Karpas-422 (cell line): ENCODE results near the gene HTR1E. TPM values are rescaled to one million over a fixed set of nuclear protein-coding genes. Genes with fewer than 3 reads are reported as not detected.
"Not testable (repeated sequence)": the region's sequence is repeated elsewhere in the genome, so short reads cannot be mapped to it uniquely, and the experiment has no call there.

Source experiments
- DNase-seq: peaks from one replicate; pipeline ENCODE4 v3.0.0-alpha.2; 2015
- H2AFZ ChIP-seq: fragments of 200-600 bp; sonication (generic); 2 replicates; pipeline ENCODE4 v1.6.1; 2014; ENCODE audit warnings: antibody characterized with exemption, low read length, mixed read lengths
- H3K27ac ChIP-seq: fragments of 200-600 bp; sonication (generic); 2 replicates; pipeline ENCODE4 v1.5.1; 2014; ENCODE audit warnings: mild to moderate bottlenecking, low read length, moderate library complexity
- H3K27me3 ChIP-seq: fragments of 200-600 bp; sonication (generic); 2 replicates; pipeline ENCODE4 v1.6.1; 2014; ENCODE audit warnings: low read length, mixed read lengths
- H3K36me3 ChIP-seq: fragments of 200-600 bp; sonication (generic); 2 replicates; pipeline ENCODE4 v1.6.1; 2014; ENCODE audit warnings: low read length, mixed read lengths; ENCODE audit not compliant: insufficient read depth
- H3K4me1 ChIP-seq: fragments of 200-600 bp; sonication (generic); 2 replicates; pipeline ENCODE4 v1.6.1; 2014; ENCODE audit warnings: mild to moderate bottlenecking, low read length, mixed read lengths
- H3K4me2 ChIP-seq: fragments of 200-600 bp; sonication (generic); 2 replicates; pipeline ENCODE4 v1.6.1; 2014; ENCODE audit warnings: low read length, low read depth, mild to moderate bottlenecking; ENCODE audit not compliant: poor library complexity, severe bottlenecking
- H3K4me3 ChIP-seq: fragments of 200-600 bp; sonication (generic); 2 replicates; pipeline ENCODE4 v1.5.1; 2014; ENCODE audit warnings: mild to moderate bottlenecking, antibody characterized with exemption, low read length, mixed read lengths
- H3K79me2 ChIP-seq: fragments of 200-600 bp; sonication (generic); 2 replicates; pipeline ENCODE4 v1.6.1; 2014; ENCODE audit warnings: mild to moderate bottlenecking, low read length, mixed read lengths
- H3K9ac ChIP-seq: fragments of 200-600 bp; sonication (generic); 2 replicates; pipeline ENCODE4 v1.6.0; 2014; ENCODE audit warnings: low read length
- H3K9me2 ChIP-seq: fragments of 200-600 bp; sonication (generic), shearing (Covaris generic); replicated peaks from 2 replicates; pipeline ENCODE4 v1.6.0; 2014; ENCODE audit warnings: mild to moderate bottlenecking, low read length, moderate library complexity; ENCODE audit not compliant: insufficient read depth
- H3K9me3 ChIP-seq: fragments of 300-700, 200-600 bp; sonication (generic); 2 replicates; pipeline ENCODE4 v1.6.1; 2014; ENCODE audit warnings: low read length, mixed read lengths
- H4K20me1 ChIP-seq: fragments of 200-600 bp; sonication (generic); 2 replicates; pipeline ENCODE4 v1.6.1; 2014; ENCODE audit warnings: mild to moderate bottlenecking, antibody characterized with exemption, low read length, low read depth; ENCODE audit not compliant: insufficient read depth
- total RNA-seq: library from RNA; depleted of rRNA; stranded (reverse); fragments of >200 nt; shearing (Covaris generic); gene quantifications from 2 replicates; pipeline ENCODE4 v1.2.3, GENCODE V29; 2014; ENCODE audit warnings: low replicate concordance

The HTR1E gene
- total RNA-seq, 1 experiment from 2014 or later: not detected

GRCh38 chr6:87002391-87002790 is 65.1 kb downstream of the HTR1E start:
- H2AFZ ChIP-seq: not testable (repeated sequence)

GRCh38 chr6:87006541-87006940 is 69.2 kb downstream of the HTR1E start:
- not testable (repeated sequence) for H3K27ac ChIP-seq, H3K79me2 ChIP-seq, H3K36me3 ChIP-seq, H3K4me1 ChIP-seq, H3K4me2 ChIP-seq, H3K4me3 ChIP-seq, H2AFZ ChIP-seq, H4K20me1 ChIP-seq, H3K9ac ChIP-seq, H3K9me2 ChIP-seq, H3K9me3 ChIP-seq, DNase-seq, H3K27me3 ChIP-seq

More at GRCh38 chr6:87002391-87002790, 65.1 kb downstream of the HTR1E start:
- H3K4me2 ChIP-seq, H3K9ac ChIP-seq, H3K4me1 ChIP-seq, H3K9me3 ChIP-seq, H3K4me3 ChIP-seq, H3K36me3 ChIP-seq, DNase-seq, H4K20me1 ChIP-seq, H3K9me2 ChIP-seq, H3K27me3 ChIP-seq, H3K79me2 ChIP-seq, H3K27ac ChIP-seq: not testable (repeated sequence)

- H2AFZ ChIP-seq, H3K9me2 ChIP-seq, H3K36me3 ChIP-seq, H3K9me3 ChIP-seq, H3K4me3 ChIP-seq, DNase-seq, H3K79me2 ChIP-seq, H3K27me3 ChIP-seq, H3K9ac ChIP-seq, H3K4me1 ChIP-seq, H4K20me1 ChIP-seq, H3K27ac ChIP-seq, H3K4me2 ChIP-seq: not testable (repeated sequence)
Measured at GRCh38 chr6:87009581-87009980, 72.3 kb downstream of the HTR1E start.

DNA sequence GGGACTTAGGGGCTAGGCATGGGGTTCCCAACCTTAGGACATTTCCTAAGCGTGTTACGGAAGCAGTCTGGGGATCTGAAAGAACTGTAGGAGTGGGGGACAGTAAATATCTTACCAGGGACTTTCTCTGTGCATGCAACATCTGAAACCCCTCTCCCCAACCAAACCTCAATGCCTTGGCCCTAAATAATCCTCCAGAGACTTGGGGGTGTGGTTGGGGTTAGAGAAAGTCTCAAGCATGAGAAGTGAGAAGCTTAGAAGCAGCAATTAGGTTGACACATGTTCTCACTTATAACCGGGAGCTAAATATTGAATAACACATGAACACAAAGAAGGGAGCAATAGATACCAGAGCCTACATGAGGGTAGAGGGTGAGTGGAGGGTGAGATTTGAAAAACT is 74.7 kb downstream of the HTR1E start:
- H2AFZ ChIP-seq: no peak overlapping the region
- H3K9me3 ChIP-seq: no peaks in the 10 kb centered on the region
- H3K9ac ChIP-seq: no peak overlapping the region
- DNase-seq: no peak
- H3K79me2 ChIP-seq: no peaks in the 10 kb centered on the region
- H4K20me1 ChIP-seq: no peaks in the 10 kb centered on the region
- H3K4me1 ChIP-seq: no peaks in the 10 kb centered on the region
- H3K9me2 ChIP-seq: no peaks in the 10 kb centered on the region
- H3K27ac ChIP-seq: no peak overlapping the region
- H3K27me3 ChIP-seq: no peaks in the 10 kb centered on the region
- H3K4me3 ChIP-seq: no peak overlapping the region
- no peaks in the 10 kb centered on the region for H3K36me3 ChIP-seq
- H3K4me2 ChIP-seq: no peak overlapping the region

DNA sequence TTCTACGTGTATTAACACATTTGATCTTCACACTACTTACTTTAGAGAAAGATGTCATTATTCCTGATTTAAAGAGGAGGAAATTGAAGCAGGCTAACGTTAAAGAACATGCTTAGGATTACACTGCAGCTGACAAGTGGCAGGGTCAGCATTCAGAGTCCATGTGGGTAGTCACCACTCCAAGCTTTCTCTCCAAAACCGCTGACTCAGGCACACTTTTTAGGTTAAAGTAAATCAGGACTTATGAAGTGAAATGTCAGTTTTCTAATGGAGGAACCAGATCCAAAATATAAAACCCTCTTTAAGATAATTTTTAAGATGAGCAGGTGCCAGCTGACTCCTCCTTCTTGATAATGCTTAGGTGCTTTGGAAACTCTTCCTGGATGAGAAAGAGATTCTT is 75.4 kb downstream of the HTR1E start:
- H3K36me3 ChIP-seq: no peaks in the 10 kb centered on the region
- H3K4me1 ChIP-seq: no peaks in the 10 kb centered on the region
- H3K79me2 ChIP-seq: no peaks in the 10 kb centered on the region
- H3K27ac ChIP-seq: no peak overlapping the region
- no peak overlapping the region for H3K4me2 ChIP-seq
- no peak overlapping the region for H3K4me3 ChIP-seq
- H4K20me1 ChIP-seq: no peaks in the 10 kb centered on the region
- H3K27me3 ChIP-seq: no peaks in the 10 kb centered on the region
- no peak overlapping the region for H3K9ac ChIP-seq
- DNase-seq: no peak
- no peak overlapping the region for H2AFZ ChIP-seq
- no peaks in the 10 kb centered on the region for H3K9me3 ChIP-seq
- no peaks in the 10 kb centered on the region for H3K9me2 ChIP-seq

DNA sequence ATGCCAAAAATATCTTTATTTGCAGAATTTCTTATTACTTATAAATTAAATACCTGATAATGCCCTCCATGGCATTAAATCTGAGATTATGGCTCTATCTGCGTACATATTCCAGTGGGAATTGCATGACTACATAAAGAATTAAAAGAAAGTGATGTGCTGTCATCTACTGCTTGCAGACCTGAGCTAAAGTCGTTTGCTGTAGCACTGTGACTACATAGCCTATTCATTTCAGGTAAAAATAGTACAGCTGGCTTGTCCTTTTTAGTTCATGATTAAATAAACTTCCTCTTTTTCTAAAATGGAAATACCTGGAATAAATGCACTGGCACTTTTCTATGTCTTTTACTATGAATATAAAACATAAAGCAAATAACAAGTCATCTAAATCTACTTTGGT is 79.4 kb downstream of the HTR1E start:
- H3K79me2 ChIP-seq: no peaks in the 10 kb centered on the region
- no peaks in the 10 kb centered on the region for H3K9me3 ChIP-seq
- H3K4me2 ChIP-seq: no peak overlapping the region
- no peak for DNase-seq
- no peaks in the 10 kb centered on the region for H3K27me3 ChIP-seq
- no peak overlapping the region for H2AFZ ChIP-seq
- no peaks in the 10 kb centered on the region for H3K36me3 ChIP-seq
- no peak overlapping the region for H3K4me3 ChIP-seq
- no peak overlapping the region for H3K27ac ChIP-seq
- no peak overlapping the region for H3K9ac ChIP-seq
- H3K9me2 ChIP-seq: no peaks in the 10 kb centered on the region
- H3K4me1 ChIP-seq: no peaks in the 10 kb centered on the region
- H4K20me1 ChIP-seq: no peaks in the 10 kb centered on the region

DNA sequence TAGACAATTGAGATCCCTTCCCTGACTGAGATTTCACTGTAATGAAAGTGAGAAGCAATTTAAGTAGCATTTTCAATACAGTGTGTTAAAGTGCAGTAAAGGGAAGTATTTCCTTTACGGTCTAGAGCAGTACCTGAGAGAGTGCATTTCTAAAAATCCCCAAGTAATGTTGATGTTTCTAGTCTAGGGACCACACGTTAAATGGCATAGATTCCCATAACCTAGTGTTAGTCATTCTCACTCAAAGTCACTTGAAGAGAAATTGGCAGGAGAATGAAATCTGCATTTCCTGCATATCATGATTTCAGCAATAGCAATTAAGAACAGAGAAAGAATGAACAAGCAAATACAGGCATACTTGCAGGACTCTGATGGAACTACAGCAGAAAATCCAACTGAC is 89.7 kb downstream of the HTR1E start:
- Histone ChIP-seq H2AFZ (no peak overlapping the region), H3K79me2 (no peaks in the 10 kb centered on the region), H3K36me3 (no peaks in the 10 kb centered on the region), H3K4me3 (no peak overlapping the region), H3K27me3 (no peaks in the 10 kb centered on the region), H3K27ac (no peak overlapping the region), H3K9me2 (no peaks in the 10 kb centered on the region), H3K9me3 (no peaks in the 10 kb centered on the region), H3K9ac (no peak overlapping the region), H3K4me1 (no peaks in the 10 kb centered on the region), H4K20me1 (no peaks in the 10 kb centered on the region), H3K4me2 (no peak overlapping the region)
- no peak for DNase-seq

DNA sequence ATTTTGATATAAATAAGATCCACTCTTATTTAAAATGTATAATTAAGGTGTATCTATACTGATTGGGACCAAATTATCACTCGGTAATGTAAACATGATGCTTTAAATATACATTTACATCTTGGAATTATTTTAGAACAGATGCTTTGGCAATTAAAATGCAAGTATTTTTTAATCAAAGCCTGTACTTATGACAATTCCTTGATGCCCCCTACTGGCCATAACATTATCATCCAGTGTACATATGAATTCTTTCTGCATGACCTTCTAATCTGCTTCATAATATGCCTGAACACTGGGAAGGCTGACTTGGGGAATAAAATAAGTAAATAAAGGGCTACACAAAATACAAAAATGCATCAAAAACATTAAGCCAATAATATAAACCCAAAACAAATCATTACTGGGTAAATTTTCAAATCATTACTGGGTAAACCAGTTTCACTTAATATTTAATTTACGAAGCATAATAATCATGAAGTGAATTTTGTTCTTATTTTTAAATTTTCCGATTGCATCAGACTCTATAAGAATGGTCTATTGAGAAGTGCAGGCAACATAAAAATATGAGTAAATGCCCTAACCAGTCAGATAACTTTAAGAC is 92.5 kb downstream of the HTR1E start:
- peak; percentile 79 for DNase-seq
- Histone ChIP-seq H3K9ac (no peak overlapping the region), H3K9me3 (no peaks in the 10 kb centered on the region), H3K4me3 (no peak overlapping the region), H4K20me1 (no peaks in the 10 kb centered on the region), H3K4me1 (no peaks in the 10 kb centered on the region), H3K27ac (no peak overlapping the region), H3K79me2 (no peaks in the 10 kb centered on the region), H2AFZ (no peak overlapping the region), H3K9me2 (no peaks in the 10 kb centered on the region), H3K27me3 (no peaks in the 10 kb centered on the region), H3K36me3 (no peaks in the 10 kb centered on the region), H3K4me2 (no peak overlapping the region)

- H3K36me3 ChIP-seq: no peaks in the 10 kb centered on the region
- no peak overlapping the region for H3K4me3 ChIP-seq
- DNase-seq: no peak
- H4K20me1 ChIP-seq: no peaks in the 10 kb centered on the region
- H3K4me1 ChIP-seq: no peaks in the 10 kb centered on the region
- no peak overlapping the region for H2AFZ ChIP-seq
- H3K79me2 ChIP-seq: no peaks in the 10 kb centered on the region
- no peak overlapping the region for H3K4me2 ChIP-seq
- H3K9me3 ChIP-seq: no peaks in the 10 kb centered on the region
- H3K27me3 ChIP-seq: no peaks in the 10 kb centered on the region
- no peaks in the 10 kb centered on the region for H3K9me2 ChIP-seq
- no peak overlapping the region for H3K27ac ChIP-seq
- H3K9ac ChIP-seq: no peak overlapping the region
Measured at GRCh38 chr6:87040729-87041128, 103.4 kb downstream of the HTR1E start.
